Hepatocyte (in vitro differentiated cells): Measurements from ENCODE around the gene G6PC1. TPM values are rescaled to one million over a fixed set of nuclear protein-coding genes. Genes with fewer than 3 reads are reported as not detected.
"Not testable (repeated sequence)": the region's sequence is repeated elsewhere in the genome, so short reads cannot be mapped to it uniquely, and the experiment has no call there.

ENCODE experiments used
- DNase-seq: peaks from one replicate; pipeline ENCODE4 v3.0.0-alpha.2; 2016; ENCODE audit warnings: low spot score
- H2AFZ ChIP-seq: fragments of 200-600 bp; sonication (generic); 2 replicates; pipeline ENCODE4 v1.6.0; 2016; ENCODE audit warnings: antibody characterized with exemption, mild to moderate bottlenecking
- H3K27ac ChIP-seq: fragments of 200-600 bp; sonication (generic); 2 replicates; pipeline ENCODE4 v1.5.1; 2016; ENCODE audit warnings: mild to moderate bottlenecking
- H3K27me3 ChIP-seq: fragments of 200-600 bp; sonication (generic); 2 replicates; pipeline ENCODE4 v1.6.1; 2016
- H3K36me3 ChIP-seq: fragments of 200-600 bp; sonication (generic); replicated peaks from 2 replicates; pipeline ENCODE4 v1.5.1; 2016; ENCODE audit warnings: low read depth; ENCODE audit not compliant: insufficient read depth
- H3K4me1 ChIP-seq: fragments of 200-600 bp; sonication (generic); 2 replicates; pipeline ENCODE4 v1.5.1; 2016; ENCODE audit warnings: mild to moderate bottlenecking, moderate library complexity; ENCODE audit not compliant: insufficient read depth
- H3K4me2 ChIP-seq: fragments of 200-600 bp; sonication (generic); 2 replicates; pipeline ENCODE4 v1.6.0; 2016
- H3K4me3 ChIP-seq: fragments of 200-600 bp; sonication (generic); 2 replicates; pipeline ENCODE4 v1.5.1; 2016; ENCODE audit warnings: mild to moderate bottlenecking
- H3K79me2 ChIP-seq: fragments of 200-600 bp; sonication (generic); 2 replicates; pipeline ENCODE4 v1.6.0; 2017; ENCODE audit warnings: mild to moderate bottlenecking
- H3K9me2 ChIP-seq: fragments of 200-600 bp; sonication (generic); replicated peaks from 2 replicates; pipeline ENCODE4 v1.6.0; 2017; ENCODE audit warnings: mild to moderate bottlenecking; ENCODE audit not compliant: insufficient read depth
- H3K9me3 ChIP-seq: fragments of 200-600 bp; sonication (generic); 2 replicates; pipeline ENCODE4 v1.5.1; 2016; ENCODE audit warnings: low read depth, mild to moderate bottlenecking
- H4K20me1 ChIP-seq: fragments of 200-600 bp; sonication (generic); 2 replicates; pipeline ENCODE4 v1.6.0; 2016; ENCODE audit warnings: mild to moderate bottlenecking; ENCODE audit not compliant: insufficient read depth, poor library complexity, severe bottlenecking
- EZH2 ChIP-seq: fragments of 200-600 bp; sonication (generic); IDR thresholded peaks from 2 replicates; pipeline ENCODE4 v1.6.1; 2016; ENCODE audit warnings: antibody characterized with exemption, mild to moderate bottlenecking, borderline replicate concordance
- EZH2phosphoT487 ChIP-seq: fragments of 200-600 bp; sonication (generic); IDR thresholded peaks from one replicate; pipeline ENCODE4 v1.6.1; 2018; ENCODE audit warnings: antibody characterized with exemption, mild to moderate bottlenecking, low read depth, moderate library complexity; ENCODE audit not compliant: unreplicated experiment, severe bottlenecking
- WGBS: methylation state at CpG from one replicate; pipeline ENCODE4 v1.1.6; 2016; ENCODE audit warnings: low lambda C conversion rate; ENCODE audit errors: missing lambda C conversion rate; 5-methylcytosine and 5-hydroxymethylcytosine counted together
- polyA plus RNA-seq: library from polyadenylated mRNA; unstranded; fragments of >200 nt; fragmentation: Nextera tagmentation; extraction: Ambion mirVana; gene quantifications from 2 replicates; pipeline ENCODE4 v1.2.1, GENCODE V29; 2016
- total RNA-seq: library from RNA; depleted of rRNA; stranded (reverse); fragments of >200 nt; gene quantifications from 2 replicates; pipeline ENCODE4 v1.2.3, GENCODE V29; 2014
- TF ChIP-seq, protein P1 (sequence below): fragments of 200-600 bp; sonication (generic); IDR thresholded peaks from 2 replicates; pipeline ENCODE4 v1.5.1; 2016; ENCODE audit warnings: antibody characterized with exemption, mild to moderate bottlenecking; ENCODE audit not compliant: poor library complexity

G6PC1 gene
- total and polyA plus RNA-seq, 2 experiments from 2014 or later: 18.2 to 24.2 TPM

GRCh38 chr17:42878924-42879595 is 21.5 kb upstream of the G6PC1 start:
- H3K4me1 ChIP-seq: no peaks in the 10 kb centered on the region
- H2AFZ ChIP-seq: no peak overlapping the region
- no peaks in the 10 kb centered on the region for H3K9me3 ChIP-seq
- no peaks in the 10 kb centered on the region for H3K36me3 ChIP-seq
- TF ChIP-seq, protein P1, sequence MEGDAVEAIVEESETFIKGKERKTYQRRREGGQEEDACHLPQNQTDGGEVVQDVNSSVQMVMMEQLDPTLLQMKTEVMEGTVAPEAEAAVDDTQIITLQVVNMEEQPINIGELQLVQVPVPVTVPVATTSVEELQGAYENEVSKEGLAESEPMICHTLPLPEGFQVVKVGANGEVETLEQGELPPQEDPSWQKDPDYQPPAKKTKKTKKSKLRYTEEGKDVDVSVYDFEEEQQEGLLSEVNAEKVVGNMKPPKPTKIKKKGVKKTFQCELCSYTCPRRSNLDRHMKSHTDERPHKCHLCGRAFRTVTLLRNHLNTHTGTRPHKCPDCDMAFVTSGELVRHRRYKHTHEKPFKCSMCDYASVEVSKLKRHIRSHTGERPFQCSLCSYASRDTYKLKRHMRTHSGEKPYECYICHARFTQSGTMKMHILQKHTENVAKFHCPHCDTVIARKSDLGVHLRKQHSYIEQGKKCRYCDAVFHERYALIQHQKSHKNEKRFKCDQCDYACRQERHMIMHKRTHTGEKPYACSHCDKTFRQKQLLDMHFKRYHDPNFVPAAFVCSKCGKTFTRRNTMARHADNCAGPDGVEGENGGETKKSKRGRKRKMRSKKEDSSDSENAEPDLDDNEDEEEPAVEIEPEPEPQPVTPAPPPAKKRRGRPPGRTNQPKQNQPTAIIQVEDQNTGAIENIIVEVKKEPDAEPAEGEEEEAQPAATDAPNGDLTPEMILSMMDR: no peak
- TF ChIP-seq EZH2 (no peak), EZH2phosphoT487 (no peak)
- H3K9me2 ChIP-seq: no peaks in the 10 kb centered on the region
- H3K27me3 ChIP-seq: peaks cover 9% of the 10 kb centered on the region
- 90% methylated on average over 8 of the region's 8 CpGs for WGBS
- no peak overlapping the region for H3K4me3 ChIP-seq
- no peak overlapping the region for H3K4me2 ChIP-seq
- H3K27ac ChIP-seq: no peak overlapping the region
- H4K20me1 ChIP-seq: no peaks in the 10 kb centered on the region
- H3K79me2 ChIP-seq: no peaks in the 10 kb centered on the region
- DNase-seq: no peak

GRCh38 chr17:42879596-42879985 is 21.0 kb upstream of the G6PC1 start:
- Histone ChIP-seq H3K9me2 (no peaks in the 10 kb centered on the region), H3K9me3 (no peaks in the 10 kb centered on the region), H3K4me2 (no peak overlapping the region), H3K36me3 (no peaks in the 10 kb centered on the region), H3K79me2 (no peaks in the 10 kb centered on the region), H3K27me3 (peaks cover 9% of the 10 kb centered on the region), H4K20me1 (no peaks in the 10 kb centered on the region), H2AFZ (no peak overlapping the region), H3K4me3 (no peak overlapping the region), H3K4me1 (no peaks in the 10 kb centered on the region), H3K27ac (no peak overlapping the region)
- WGBS: 70% methylated on average over 6 of the region's 6 CpGs
- no peak for DNase-seq
- TF ChIP-seq EZH2: no peak
- TF ChIP-seq, protein P1: no peak
- no peak for TF ChIP-seq EZH2phosphoT487

- no peak overlapping the region for H3K27ac ChIP-seq
- no peaks in the 10 kb centered on the region for H3K79me2 ChIP-seq
- peaks cover 9% of the 10 kb centered on the region for H3K27me3 ChIP-seq
- H3K4me1 ChIP-seq: no peaks in the 10 kb centered on the region
- no peaks in the 10 kb centered on the region for H3K36me3 ChIP-seq
- H3K4me3 ChIP-seq: no peak overlapping the region
- H2AFZ ChIP-seq: no peak overlapping the region
- no peaks in the 10 kb centered on the region for H3K9me3 ChIP-seq
- H4K20me1 ChIP-seq: no peaks in the 10 kb centered on the region
- no peak for DNase-seq
- TF ChIP-seq EZH2phosphoT487: no peak
- TF ChIP-seq, protein P1: no peak
- TF ChIP-seq EZH2: no peak
- H3K9me2 ChIP-seq: no peaks in the 10 kb centered on the region
- WGBS: 87% methylated on average over 5 of the region's 5 CpGs
- no peak overlapping the region for H3K4me2 ChIP-seq
Measured at GRCh38 chr17:42880776-42881310, 19.8 kb upstream of the G6PC1 start.

GRCh38 chr17:42881706-42882105 is 18.9 kb upstream of the G6PC1 start:
- not testable (repeated sequence) for H3K36me3 ChIP-seq, H3K4me2 ChIP-seq, H3K27ac ChIP-seq, H3K9me3 ChIP-seq, H3K79me2 ChIP-seq, H4K20me1 ChIP-seq, H2AFZ ChIP-seq, H3K9me2 ChIP-seq, H3K4me3 ChIP-seq, H3K27me3 ChIP-seq, H3K4me1 ChIP-seq, DNase-seq
- WGBS: 96% methylated on average over 6 of the region's 6 CpGs
